ENCODE measurements around the gene CACNA1H. TPM values are rescaled to one million over a fixed set of nuclear protein-coding genes. Genes with fewer than 3 reads are reported as not detected.
A peak's percentile ranks its signal among the peaks of the same experiment; 100 is the strongest.

Gene CACNA1H
- total RNA-seq = 26.1 TPM

DNA sequence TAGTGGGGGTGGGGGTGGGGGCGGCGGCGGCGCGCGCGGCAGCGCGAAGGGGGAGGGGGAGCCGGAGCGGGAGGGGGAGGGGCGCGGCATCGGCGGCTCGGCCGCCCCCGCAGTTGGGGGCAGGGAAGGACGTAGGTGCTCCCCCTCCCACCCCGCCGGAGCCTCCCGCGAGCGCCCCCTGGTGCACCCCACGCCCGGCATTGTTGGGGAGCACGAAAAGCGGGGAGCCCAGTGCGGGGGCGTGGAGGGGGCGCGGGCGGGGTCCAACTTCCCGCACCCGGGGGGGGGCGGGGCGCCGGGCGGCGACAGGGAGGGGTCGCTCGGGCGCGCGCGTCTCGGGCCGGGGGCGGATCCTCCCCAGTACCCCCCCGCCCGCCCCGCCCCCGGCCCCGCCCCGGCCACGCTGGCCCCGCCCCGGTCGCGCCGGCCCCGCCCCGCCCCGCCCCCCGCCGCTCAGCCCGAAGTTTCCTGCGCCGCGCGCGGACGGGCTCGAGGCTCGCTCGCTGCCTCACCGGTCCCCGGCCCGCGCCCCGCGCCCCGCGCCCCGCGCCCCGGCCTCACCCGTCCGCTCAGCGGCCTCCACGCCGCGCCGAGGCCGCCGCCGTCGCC lies at the start of gene CACNA1H:
CACNA1H (plus strand) TSS at position 456 of the 609 bp plus-strand sequence. CDS start 632 bp downstream, outside the sequence.
- no peak within 1 kb of the TSS for H3K27ac ChIP-seq (ENCODE audit: low read depth, low read length)
- no peak within 1 kb of the TSS for H3K9ac ChIP-seq (ENCODE audit: low read depth in 1 of 3, low read length in 3 of 3)
- peak within 1 kb of the TSS in 1 of 3 donors; percentile 41 for H3K4me3 ChIP-seq (ENCODE audit: low read length in 3 of 3)
- H3K9me3 ChIP-seq (ENCODE audit: control insufficient read depth in 3 of 3, low read length in 3 of 3) = no peaks in the 10 kb centered on the region
- no peaks in the 10 kb centered on the region for H3K4me1 ChIP-seq (ENCODE audit: control insufficient read depth in 3 of 3, insufficient read depth in 3 of 3, low read length in 3 of 3)
- no peaks in the 10 kb centered on the region for H3K36me3 ChIP-seq (ENCODE audit: control insufficient read depth in 3 of 3, insufficient read depth in 3 of 3, low read length in 3 of 3)
- peaks cover 69 to 75% (median 69%) of the 10 kb centered on the region in 3 donors for H3K27me3 ChIP-seq (ENCODE audit: control insufficient read depth in 3 of 3, insufficient read depth in 3 of 3, low read length in 3 of 3)

DNA sequence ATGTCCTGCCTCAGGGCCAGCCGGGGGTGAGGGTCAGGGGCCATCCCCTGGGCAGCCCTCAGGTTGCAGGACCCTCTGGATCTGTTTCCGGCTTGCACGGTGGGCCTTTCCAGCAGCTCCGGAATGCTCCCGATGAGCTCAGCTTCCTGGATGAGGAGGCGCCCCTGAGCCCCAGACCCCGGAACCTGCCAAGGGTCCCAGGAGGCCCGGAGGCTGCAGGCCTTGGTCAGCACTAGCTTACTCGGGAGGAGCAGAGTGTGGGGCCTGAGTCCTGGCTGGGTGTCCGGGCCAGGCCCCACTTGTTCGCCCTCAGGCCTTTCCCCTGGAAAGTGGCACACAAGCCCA lies 49.3 kb upstream of the CACNA1H start:
- H3K4me3 ChIP-seq (ENCODE audit: low read length in 3 of 3) = no peak overlapping the region
- peaks cover 29 to 68% (median 50%) of the 10 kb centered on the region in 3 donors for H3K27me3 ChIP-seq (ENCODE audit: control insufficient read depth in 3 of 3, insufficient read depth in 3 of 3, low read length in 3 of 3)
- H3K36me3 ChIP-seq (ENCODE audit: control insufficient read depth in 3 of 3, insufficient read depth in 3 of 3, low read length in 3 of 3) = no peaks in the 10 kb centered on the region
- H3K9me3 ChIP-seq (ENCODE audit: control insufficient read depth in 3 of 3, low read length in 3 of 3) = no peaks in the 10 kb centered on the region
- no peak overlapping the region for H3K27ac ChIP-seq (ENCODE audit: low read depth, low read length)
- H3K4me1 ChIP-seq (ENCODE audit: control insufficient read depth in 3 of 3, insufficient read depth in 3 of 3, low read length in 3 of 3) = peaks cover 0 to 6% (median 5%) of the 10 kb centered on the region in 3 donors
- H3K9ac ChIP-seq (ENCODE audit: low read depth in 1 of 3, low read length in 3 of 3) = no peak overlapping the region

DNA sequence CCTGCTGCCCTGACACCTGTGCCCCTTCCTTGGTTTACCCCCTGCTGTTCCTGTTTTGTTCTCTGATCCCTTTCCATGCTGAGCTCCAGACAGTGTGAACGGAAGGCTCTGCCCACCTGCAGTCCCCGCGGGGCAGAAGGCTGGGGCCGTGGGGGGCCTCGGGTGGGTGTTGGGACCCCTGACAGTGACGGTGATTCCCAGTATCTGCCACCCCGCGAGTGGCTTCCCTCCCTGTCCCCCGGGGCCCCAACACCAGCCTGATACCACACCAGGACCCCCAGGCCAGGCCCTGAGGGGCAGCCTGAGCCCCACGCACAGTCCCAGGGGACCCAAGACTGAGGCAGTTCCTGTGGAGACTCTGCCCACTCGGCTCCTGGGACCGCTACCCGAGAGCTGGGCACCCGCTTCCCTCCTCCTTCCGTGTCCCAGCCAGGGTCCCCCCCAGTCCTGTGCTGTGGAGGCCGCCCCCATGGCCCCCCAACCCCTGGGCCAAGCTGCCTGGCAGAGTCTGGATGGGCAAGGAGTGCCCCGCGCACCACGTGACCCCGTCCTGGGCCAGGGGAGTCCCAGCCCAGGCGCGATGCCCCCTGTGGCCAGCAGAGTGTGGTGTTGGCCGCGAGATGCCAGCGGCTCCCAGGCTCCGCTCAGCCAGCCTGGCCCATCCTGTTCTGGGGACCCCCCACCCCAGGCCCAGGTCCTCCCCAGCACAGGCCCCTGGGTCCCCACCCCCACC lies 46.9 kb upstream of the CACNA1H start:
- peaks cover 48 to 80% (median 69%) of the 10 kb centered on the region in 3 donors for H3K27me3 ChIP-seq (ENCODE audit: control insufficient read depth in 3 of 3, insufficient read depth in 3 of 3, low read length in 3 of 3)
- H3K4me1 ChIP-seq (ENCODE audit: control insufficient read depth in 3 of 3, insufficient read depth in 3 of 3, low read length in 3 of 3) = peaks cover 0 to 11% (median 2%) of the 10 kb centered on the region in 3 donors
- no peak overlapping the region for H3K4me3 ChIP-seq (ENCODE audit: low read length in 3 of 3)
- H3K9me3 ChIP-seq (ENCODE audit: control insufficient read depth in 3 of 3, low read length in 3 of 3) = no peaks in the 10 kb centered on the region
- H3K27ac ChIP-seq (ENCODE audit: low read depth, low read length) = no peak overlapping the region
- no peak overlapping the region for H3K9ac ChIP-seq (ENCODE audit: low read depth in 1 of 3, low read length in 3 of 3)
- H3K36me3 ChIP-seq (ENCODE audit: control insufficient read depth in 3 of 3, insufficient read depth in 3 of 3, low read length in 3 of 3) = no peaks in the 10 kb centered on the region

DNA sequence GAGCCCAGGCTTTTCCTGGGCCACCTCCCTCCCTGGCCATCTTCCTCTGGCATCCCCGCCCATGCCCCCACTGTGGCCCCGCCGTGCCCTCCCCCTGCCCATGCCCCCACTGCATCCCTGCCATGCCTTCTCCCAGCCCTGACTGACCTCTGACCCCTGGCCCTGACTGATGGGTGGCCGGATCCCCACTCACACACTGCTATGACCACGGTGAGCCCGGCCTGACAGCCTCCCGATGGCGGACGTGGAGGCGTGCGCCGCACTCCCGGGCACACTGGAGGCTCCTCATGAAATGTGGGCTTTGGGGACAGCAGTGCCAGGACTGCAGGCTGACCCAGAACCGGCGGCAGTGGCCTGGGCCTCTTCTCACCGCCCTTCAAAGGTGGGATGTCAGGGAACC lies 46.2 kb upstream of the CACNA1H start:
- H3K9ac ChIP-seq (ENCODE audit: low read depth in 1 of 3, low read length in 3 of 3) = no peak overlapping the region
- no peaks in the 10 kb centered on the region for H3K36me3 ChIP-seq (ENCODE audit: control insufficient read depth in 3 of 3, insufficient read depth in 3 of 3, low read length in 3 of 3)
- H3K27me3 ChIP-seq (ENCODE audit: control insufficient read depth in 3 of 3, insufficient read depth in 3 of 3, low read length in 3 of 3) = peaks cover 48 to 77% (median 70%) of the 10 kb centered on the region in 3 donors
- no peak overlapping the region for H3K27ac ChIP-seq (ENCODE audit: low read depth, low read length)
- H3K4me1 ChIP-seq (ENCODE audit: control insufficient read depth in 3 of 3, insufficient read depth in 3 of 3, low read length in 3 of 3) = peaks cover 0 to 11% (median 2%) of the 10 kb centered on the region in 3 donors
- H3K9me3 ChIP-seq (ENCODE audit: control insufficient read depth in 3 of 3, low read length in 3 of 3) = no peaks in the 10 kb centered on the region
- no peak overlapping the region for H3K4me3 ChIP-seq (ENCODE audit: low read length in 3 of 3)

DNA sequence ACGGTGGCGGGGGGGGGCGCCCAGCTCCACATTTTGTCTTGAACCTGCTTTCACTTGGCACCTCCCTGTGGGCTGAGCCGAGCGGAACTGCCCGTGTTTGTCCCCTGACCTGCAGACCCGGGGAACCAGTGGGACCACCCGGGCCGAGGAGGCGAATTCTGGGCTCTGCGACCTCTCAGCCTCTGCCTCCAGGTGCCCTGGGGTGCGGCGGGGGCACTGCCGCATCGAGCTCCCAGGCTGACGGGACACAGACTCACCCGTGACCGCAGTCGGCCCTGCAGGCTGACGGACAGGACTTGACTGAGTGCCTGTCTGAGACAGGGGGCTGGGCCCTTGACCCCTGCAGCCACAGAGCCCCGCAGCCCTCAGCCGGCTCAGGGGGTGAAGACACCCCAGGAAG lies 45.8 kb upstream of the CACNA1H start:
- Histone ChIP-seq H3K9me3 (ENCODE audit: control insufficient read depth in 3 of 3, low read length in 3 of 3) (no peaks in the 10 kb centered on the region), H3K36me3 (ENCODE audit: control insufficient read depth in 3 of 3, insufficient read depth in 3 of 3, low read length in 3 of 3) (no peaks in the 10 kb centered on the region), H3K9ac (ENCODE audit: low read depth in 1 of 3, low read length in 3 of 3) (no peak overlapping the region), H3K4me1 (ENCODE audit: control insufficient read depth in 3 of 3, insufficient read depth in 3 of 3, low read length in 3 of 3) (peaks cover 0 to 11% (median 2%) of the 10 kb centered on the region in 3 donors), H3K27me3 (ENCODE audit: control insufficient read depth in 3 of 3, insufficient read depth in 3 of 3, low read length in 3 of 3) (peaks cover 51 to 82% (median 75%) of the 10 kb centered on the region in 3 donors), H3K4me3 (ENCODE audit: low read length in 3 of 3) (no peak overlapping the region), H3K27ac (ENCODE audit: low read depth, low read length) (no peak overlapping the region)

DNA sequence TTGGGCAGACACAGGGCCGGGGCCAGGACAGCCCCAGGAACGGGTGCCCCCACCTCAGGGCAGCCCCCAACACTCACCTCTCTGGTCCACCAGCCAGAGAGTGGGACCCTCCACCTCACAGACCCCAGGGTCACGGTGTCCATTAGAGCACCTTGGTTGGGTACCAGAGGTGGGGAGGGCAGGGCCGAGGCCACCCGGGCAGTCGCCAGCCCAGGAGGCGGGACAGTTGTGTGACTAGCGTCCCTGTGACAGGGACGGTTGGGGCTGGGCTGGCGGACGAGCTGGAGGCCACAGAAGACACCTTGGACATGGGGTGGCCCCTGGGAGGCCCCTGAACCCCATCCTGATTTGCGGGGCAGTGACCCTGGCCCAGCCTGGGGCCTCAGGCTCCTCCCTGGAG lies 45.2 kb upstream of the CACNA1H start:
- H3K27me3 ChIP-seq (ENCODE audit: control insufficient read depth in 3 of 3, insufficient read depth in 3 of 3, low read length in 3 of 3) = peaks cover 57 to 88% (median 80%) of the 10 kb centered on the region in 3 donors
- H3K4me3 ChIP-seq (ENCODE audit: low read length in 3 of 3) = no peak overlapping the region
- no peak overlapping the region for H3K9ac ChIP-seq (ENCODE audit: low read depth in 1 of 3, low read length in 3 of 3)
- no peaks in the 10 kb centered on the region for H3K36me3 ChIP-seq (ENCODE audit: control insufficient read depth in 3 of 3, insufficient read depth in 3 of 3, low read length in 3 of 3)
- no peaks in the 10 kb centered on the region for H3K9me3 ChIP-seq (ENCODE audit: control insufficient read depth in 3 of 3, low read length in 3 of 3)
- H3K4me1 ChIP-seq (ENCODE audit: control insufficient read depth in 3 of 3, insufficient read depth in 3 of 3, low read length in 3 of 3) = peaks cover 0 to 11% (median 2%) of the 10 kb centered on the region in 3 donors
- H3K27ac ChIP-seq (ENCODE audit: low read depth, low read length) = no peak overlapping the region

DNA sequence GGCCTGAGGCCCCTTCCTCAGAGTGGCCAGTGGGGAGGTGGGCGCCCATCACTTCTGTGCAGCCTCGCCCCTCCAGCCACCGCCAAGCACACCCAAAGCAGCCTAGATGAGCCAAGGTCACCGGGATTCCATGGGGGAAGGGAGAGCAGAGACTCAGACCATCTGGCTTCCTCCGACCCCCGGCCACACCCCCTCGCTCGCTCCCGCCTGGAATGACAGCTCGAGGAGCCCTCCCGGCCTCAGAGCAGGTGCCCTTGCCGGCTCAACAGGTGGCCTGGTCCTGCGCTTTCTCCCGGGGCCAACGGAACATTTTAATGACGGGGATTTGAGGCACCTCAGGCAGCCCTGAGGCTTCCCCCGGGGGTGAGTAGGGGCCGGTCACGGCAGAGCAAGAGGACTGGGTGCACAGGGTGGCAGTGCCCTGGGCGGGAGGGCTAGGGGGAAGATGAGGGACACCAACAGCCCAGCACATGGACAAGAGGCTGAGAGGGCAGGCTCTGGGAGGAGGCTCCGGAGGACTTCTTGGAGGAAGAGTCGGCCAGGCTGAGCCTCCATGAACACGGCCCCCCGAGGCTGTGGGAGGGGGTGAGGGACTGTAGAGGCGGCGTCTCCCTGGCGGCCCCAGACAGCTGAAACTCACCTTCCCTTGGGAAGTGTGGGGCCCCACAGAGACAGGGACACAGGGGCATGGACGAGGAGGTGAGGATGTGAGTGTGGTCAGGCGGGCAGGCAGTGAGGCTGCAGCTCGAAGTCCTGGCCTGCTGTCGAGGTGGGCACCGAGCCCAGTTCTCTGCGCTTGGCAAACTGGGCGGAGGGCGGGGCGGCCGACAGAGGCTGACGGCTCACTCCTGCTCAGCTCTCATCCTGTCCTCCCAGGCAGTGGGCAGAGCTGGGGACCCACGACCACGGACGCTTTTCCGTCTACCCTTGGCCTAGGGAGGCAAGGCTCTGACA lies 44.3 kb upstream of the CACNA1H start:
- Histone ChIP-seq H3K9me3 (ENCODE audit: control insufficient read depth in 3 of 3, low read length in 3 of 3) (no peaks in the 10 kb centered on the region), H3K36me3 (ENCODE audit: control insufficient read depth in 3 of 3, insufficient read depth in 3 of 3, low read length in 3 of 3) (no peaks in the 10 kb centered on the region), H3K4me3 (ENCODE audit: low read length in 3 of 3) (no peak overlapping the region), H3K4me1 (ENCODE audit: control insufficient read depth in 3 of 3, insufficient read depth in 3 of 3, low read length in 3 of 3) (peaks cover 0 to 6% (median 0%) of the 10 kb centered on the region in 3 donors), H3K27ac (ENCODE audit: low read depth, low read length) (no peak overlapping the region), H3K27me3 (ENCODE audit: control insufficient read depth in 3 of 3, insufficient read depth in 3 of 3, low read length in 3 of 3) (peaks cover 56 to 90% (median 80%) of the 10 kb centered on the region in 3 donors), H3K9ac (ENCODE audit: low read depth in 1 of 3, low read length in 3 of 3) (no peak overlapping the region)

DNA sequence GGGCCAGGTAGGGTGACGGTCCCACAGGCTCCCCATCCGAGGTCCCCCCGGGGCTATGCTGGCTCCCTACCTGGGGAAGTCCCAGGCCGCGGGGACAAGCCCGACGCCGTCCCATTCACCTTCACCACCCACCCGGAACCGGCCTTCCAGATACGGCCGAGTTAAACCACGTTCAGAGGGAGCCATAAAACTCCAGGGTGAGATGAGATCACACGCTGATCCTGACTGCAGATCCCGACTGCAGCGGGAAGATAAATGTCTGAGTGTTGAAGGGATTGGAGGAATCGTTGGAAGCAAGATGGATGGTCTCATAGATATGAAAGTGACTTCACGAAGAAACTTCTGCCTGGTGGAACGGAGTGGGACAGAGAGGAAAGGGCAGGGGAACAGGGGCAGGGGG lies 43.3 kb upstream of the CACNA1H start:
- Histone ChIP-seq H3K9ac (ENCODE audit: low read depth in 1 of 3, low read length in 3 of 3) (no peak overlapping the region), H3K4me1 (ENCODE audit: control insufficient read depth in 3 of 3, insufficient read depth in 3 of 3, low read length in 3 of 3) (peaks cover 0 to 6% (median 0%) of the 10 kb centered on the region in 3 donors), H3K9me3 (ENCODE audit: control insufficient read depth in 3 of 3, low read length in 3 of 3) (no peaks in the 10 kb centered on the region), H3K4me3 (ENCODE audit: low read length in 3 of 3) (no peak overlapping the region), H3K36me3 (ENCODE audit: control insufficient read depth in 3 of 3, insufficient read depth in 3 of 3, low read length in 3 of 3) (no peaks in the 10 kb centered on the region), H3K27me3 (ENCODE audit: control insufficient read depth in 3 of 3, insufficient read depth in 3 of 3, low read length in 3 of 3) (peaks cover 48 to 86% (median 81%) of the 10 kb centered on the region in 3 donors), H3K27ac (ENCODE audit: low read depth, low read length) (no peak overlapping the region)

DNA sequence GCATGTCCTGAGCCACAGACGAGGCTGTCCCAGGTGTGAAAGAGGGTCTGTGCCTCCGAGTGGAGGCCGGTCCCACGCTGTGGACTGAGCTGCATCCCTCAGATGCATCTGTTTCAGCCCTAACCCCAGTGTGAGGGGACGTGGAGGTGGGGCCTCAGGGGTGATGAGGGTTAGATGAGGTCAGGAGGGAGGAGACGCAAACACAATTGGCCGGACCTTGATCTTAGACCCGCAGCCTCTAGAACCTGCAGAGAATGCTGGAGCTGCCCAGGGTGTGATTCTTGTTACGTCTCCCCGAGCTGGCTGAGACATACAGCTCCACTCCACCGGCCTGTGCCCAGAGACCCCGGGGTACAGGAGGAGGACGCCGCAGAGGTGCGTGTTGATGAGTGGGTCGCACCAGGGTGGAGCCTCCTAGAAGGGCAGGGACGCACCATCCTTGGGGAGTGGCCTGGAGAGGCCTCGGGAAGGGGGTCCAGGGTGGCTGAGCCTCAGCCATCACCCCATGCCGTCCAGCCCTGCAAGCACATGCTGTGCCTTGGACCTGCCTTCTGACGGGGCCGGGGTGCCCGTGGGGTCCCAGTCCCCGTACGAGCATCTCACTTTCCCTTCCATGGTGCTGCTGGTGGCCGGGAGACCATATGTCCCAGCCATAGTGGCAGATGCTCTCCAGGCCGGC lies 40.3 kb upstream of the CACNA1H start:
- Histone ChIP-seq H3K4me1 (ENCODE audit: control insufficient read depth in 3 of 3, insufficient read depth in 3 of 3, low read length in 3 of 3) (peaks cover 0 to 6% (median 0%) of the 10 kb centered on the region in 3 donors), H3K4me3 (ENCODE audit: low read length in 3 of 3) (no peak overlapping the region), H3K27me3 (ENCODE audit: control insufficient read depth in 3 of 3, insufficient read depth in 3 of 3, low read length in 3 of 3) (peaks cover 51 to 73% (median 70%) of the 10 kb centered on the region in 3 donors), H3K9me3 (ENCODE audit: control insufficient read depth in 3 of 3, low read length in 3 of 3) (no peaks in the 10 kb centered on the region), H3K9ac (ENCODE audit: low read depth in 1 of 3, low read length in 3 of 3) (no peak overlapping the region), H3K36me3 (ENCODE audit: control insufficient read depth in 3 of 3, insufficient read depth in 3 of 3, low read length in 3 of 3) (no peaks in the 10 kb centered on the region), H3K27ac (ENCODE audit: low read depth, low read length) (no peak overlapping the region)

Measured in skeletal muscle tissue (tissue), 4 donors.